ENCODE data around the gene GRIK3.
"Not testable (repeated sequence)": the region's sequence is repeated elsewhere in the genome, so short reads cannot be mapped to it uniquely, and the experiment has no call there.

GRIK3 gene

GRCh38 chr1:36776256-36776655 lies 258.1 kb downstream of the GRIK3 start:
- no peak for DNase-seq

GRCh38 chr1:36775716-36776115 lies 258.6 kb downstream of the GRIK3 start:
- DNase-seq = no peak

GRCh38 chr1:36773827-36774541 lies 260.3 kb downstream of the GRIK3 start:
- DNase-seq = no peak

GRCh38 chr1:36772647-36773495 lies 261.4 kb downstream of the GRIK3 start:
- no peak for DNase-seq

- DNase-seq = no peak
Observed at GRCh38 chr1:36771660-36772284, 262.5 kb downstream of the GRIK3 start.

GRCh38 chr1:36771240-36771639 lies 263.1 kb downstream of the GRIK3 start:
- no peak for DNase-seq

GRCh38 chr1:36769886-36770830 lies 264.2 kb downstream of the GRIK3 start:
- DNase-seq = no peak

GRCh38 chr1:36768486-36769178 lies 265.7 kb downstream of the GRIK3 start:
- no peak for DNase-seq

- not testable (repeated sequence) for DNase-seq
Observed at GRCh38 chr1:36767429-36767828, 266.9 kb downstream of the GRIK3 start.

- no peak for DNase-seq
Observed at GRCh38 chr1:36766481-36766880, 267.8 kb downstream of the GRIK3 start.

GRCh38 chr1:36765785-36766300 lies 268.5 kb downstream of the GRIK3 start:
- DNase-seq = no peak

GRCh38 chr1:36764798-36765197 lies 269.5 kb downstream of the GRIK3 start:
- DNase-seq = no peak

GRCh38 chr1:36763771-36764170 lies 270.5 kb downstream of the GRIK3 start:
- DNase-seq = no peak

- DNase-seq = no peak
Observed at GRCh38 chr1:36762174-36762573, 272.1 kb downstream of the GRIK3 start.

- no peak for DNase-seq
Observed at GRCh38 chr1:36761113-36761512, 273.2 kb downstream of the GRIK3 start.

GRCh38 chr1:36760081-36760480 lies 274.2 kb downstream of the GRIK3 start:
- no peak for DNase-seq

GRCh38 chr1:36759355-36759754 lies 275.0 kb downstream of the GRIK3 start:
- DNase-seq = no peak

- no peak for DNase-seq
Observed at GRCh38 chr1:36755303-36756230, 278.7 kb downstream of the GRIK3 start.

- DNase-seq = no peak
Observed at GRCh38 chr1:36754366-36754765, 279.9 kb downstream of the GRIK3 start.

- DNase-seq = no peak
Observed at GRCh38 chr1:36753451-36753850, 280.9 kb downstream of the GRIK3 start.

Measured in SW 1271 (cell line).